Lung (tissue), 12 donors: ENCODE measurements around the gene CDH23. TPM values are rescaled to one million over a fixed set of nuclear protein-coding genes. Genes with fewer than 3 reads are reported as not detected.
"Not testable (repeated sequence)": the region's sequence is repeated elsewhere in the genome, so short reads cannot be mapped to it uniquely, and the experiment has no call there.

ENCODE experiments used
- ATAC-seq: fragments of 200-7000 bp; cut with Tn5 transposase; one replicate; pipeline ENCODE4 v1.9.1; 2020; ENCODE audit warnings: moderate number of reproducible peaks; ENCODE audit not compliant: insufficient read depth, low FRiP score
- DNase-seq, 3 donors: peaks; one replicate each; pipeline ENCODE4 v3.0.0-alpha.2; 2013 to 2017
- H3K27ac ChIP-seq, 2 donors: one replicate each; pipeline ENCODE4 v1.5.1; 2013; ENCODE audit warnings: mild to moderate bottlenecking in 2 of 2, moderate library complexity in 2 of 2, control low read depth in 1 of 2, inconsistent platforms in 1 of 2, low read depth in 1 of 2, low read length in 1 of 2
- H3K27me3 ChIP-seq, 3 donors: one replicate each; pipeline ENCODE4 v1.5.1; 2013; ENCODE audit warnings: low read length in 2 of 3; ENCODE audit not compliant: control insufficient read depth in 3 of 3, insufficient read depth in 3 of 3
- H3K36me3 ChIP-seq, 4 donors: one replicate each; pipeline ENCODE4 v1.5.1; 2013; ENCODE audit warnings: low read length in 4 of 4, mild to moderate bottlenecking in 1 of 4, moderate library complexity in 1 of 4; ENCODE audit not compliant: control insufficient read depth in 4 of 4, insufficient read depth in 4 of 4
- H3K4me1 ChIP-seq, 5 donors: one replicate each; pipeline ENCODE4 v1.5.1; 2013; ENCODE audit warnings: low read length in 5 of 5, mild to moderate bottlenecking in 2 of 5, moderate library complexity in 1 of 5; ENCODE audit not compliant: control insufficient read depth in 5 of 5, insufficient read depth in 5 of 5
- H3K4me3 ChIP-seq: one replicate; pipeline ENCODE4 v1.5.1; 2013; ENCODE audit warnings: mild to moderate bottlenecking, control low read depth, moderate library complexity
- H3K9ac ChIP-seq, 2 donors: one replicate each; pipeline ENCODE4 v1.5.1; 2013; ENCODE audit warnings: low read length in 2 of 2, control low read depth in 1 of 2; ENCODE audit not compliant: insufficient read depth in 1 of 2
- H3K9me3 ChIP-seq, 4 donors: one replicate each; pipeline ENCODE4 v1.5.1; 2013; ENCODE audit warnings: low read length in 3 of 4, mild to moderate bottlenecking in 1 of 4, moderate library complexity in 1 of 4; ENCODE audit not compliant: control insufficient read depth in 4 of 4, insufficient read depth in 3 of 4
- WGBS, 2 donors: extraction: QIAGEN DNeasy Blood & Tissue Kit; methylation state at CpG; one replicate each; pipeline ENCODE4 v1.1.7; 2013; 5-methylcytosine and 5-hydroxymethylcytosine counted together
- polyA plus RNA-seq, 2 donors: library from polyadenylated mRNA; stranded (reverse); fragments of 200-250 nt; gene quantifications; one replicate each; pipeline ENCODE4 v1.2.1, GENCODE V29; 2013
- total RNA-seq, 2 donors: library from RNA; depleted of rRNA in 1 of 2; stranded (reverse); fragments of >200 nt in 1 of 2; gene quantifications; one replicate each; pipeline ENCODE4 v1.2.1, GENCODE V29; 2014 to 2021
- TF ChIP-seq, protein P1 (sequence below): IDR thresholded peaks from 2 replicates; pipeline ENCODE4 v1.5.1; 2012; ENCODE audit warnings: mild to moderate bottlenecking; ENCODE audit errors: control extremely low read depth, extremely low read depth
- donor health status: control.
- donor health status: control.
- donor health status: Bipolar disorder and iron deficiency.
- donor health status: healthy.
- donor health status: DM: yes; HTN: yes; CAD: no.

The CDH23 gene
- total and polyA plus RNA-seq, 4 donors: 4.5 to 29.5 (median 6.0) TPM

DNA sequence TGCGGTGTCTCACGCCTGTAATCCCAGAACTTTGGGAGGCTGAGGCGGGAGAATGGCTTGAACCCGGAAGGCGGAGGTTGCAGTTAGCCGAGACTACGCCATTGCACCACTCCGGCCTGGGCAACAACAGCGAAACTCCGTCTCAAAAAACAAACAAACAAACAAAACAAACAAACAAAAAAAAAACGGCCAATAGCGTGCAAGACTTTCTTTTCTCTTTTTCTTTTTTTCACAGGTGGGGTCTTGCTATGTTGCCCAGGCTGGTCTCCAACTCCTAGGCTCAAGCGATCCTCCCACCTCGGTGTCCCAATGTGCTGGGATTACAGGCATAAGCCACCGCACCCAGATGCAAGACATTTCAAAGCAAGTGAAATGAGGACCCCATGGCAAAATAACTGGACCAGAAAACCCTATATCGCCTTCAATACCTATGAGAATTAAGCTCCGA lies 452.8 kb downstream of the CDH23 start:
- TF ChIP-seq, protein P1, sequence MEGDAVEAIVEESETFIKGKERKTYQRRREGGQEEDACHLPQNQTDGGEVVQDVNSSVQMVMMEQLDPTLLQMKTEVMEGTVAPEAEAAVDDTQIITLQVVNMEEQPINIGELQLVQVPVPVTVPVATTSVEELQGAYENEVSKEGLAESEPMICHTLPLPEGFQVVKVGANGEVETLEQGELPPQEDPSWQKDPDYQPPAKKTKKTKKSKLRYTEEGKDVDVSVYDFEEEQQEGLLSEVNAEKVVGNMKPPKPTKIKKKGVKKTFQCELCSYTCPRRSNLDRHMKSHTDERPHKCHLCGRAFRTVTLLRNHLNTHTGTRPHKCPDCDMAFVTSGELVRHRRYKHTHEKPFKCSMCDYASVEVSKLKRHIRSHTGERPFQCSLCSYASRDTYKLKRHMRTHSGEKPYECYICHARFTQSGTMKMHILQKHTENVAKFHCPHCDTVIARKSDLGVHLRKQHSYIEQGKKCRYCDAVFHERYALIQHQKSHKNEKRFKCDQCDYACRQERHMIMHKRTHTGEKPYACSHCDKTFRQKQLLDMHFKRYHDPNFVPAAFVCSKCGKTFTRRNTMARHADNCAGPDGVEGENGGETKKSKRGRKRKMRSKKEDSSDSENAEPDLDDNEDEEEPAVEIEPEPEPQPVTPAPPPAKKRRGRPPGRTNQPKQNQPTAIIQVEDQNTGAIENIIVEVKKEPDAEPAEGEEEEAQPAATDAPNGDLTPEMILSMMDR: no peak
- H3K36me3 ChIP-seq: peaks cover 0 to 6% (median 0%) of the 10 kb centered on the region in 4 donors
- ATAC-seq (no peak), DNase-seq (no peak)
- H3K9me3 ChIP-seq: no peaks in the 10 kb centered on the region
- H3K4me1 ChIP-seq: peaks cover 0 to 19% (median 11%) of the 10 kb centered on the region in 5 donors
- peak overlapping the region in 1 of 2 donors; percentile 65 for H3K9ac ChIP-seq
- no peaks in the 10 kb centered on the region for H3K27me3 ChIP-seq
- 89 to 92% methylated on average over 17 of the region's 17 CpGs for WGBS, 2 donors
- no peak overlapping the region for H3K27ac ChIP-seq
- H3K4me3 ChIP-seq: no peak overlapping the region

DNA sequence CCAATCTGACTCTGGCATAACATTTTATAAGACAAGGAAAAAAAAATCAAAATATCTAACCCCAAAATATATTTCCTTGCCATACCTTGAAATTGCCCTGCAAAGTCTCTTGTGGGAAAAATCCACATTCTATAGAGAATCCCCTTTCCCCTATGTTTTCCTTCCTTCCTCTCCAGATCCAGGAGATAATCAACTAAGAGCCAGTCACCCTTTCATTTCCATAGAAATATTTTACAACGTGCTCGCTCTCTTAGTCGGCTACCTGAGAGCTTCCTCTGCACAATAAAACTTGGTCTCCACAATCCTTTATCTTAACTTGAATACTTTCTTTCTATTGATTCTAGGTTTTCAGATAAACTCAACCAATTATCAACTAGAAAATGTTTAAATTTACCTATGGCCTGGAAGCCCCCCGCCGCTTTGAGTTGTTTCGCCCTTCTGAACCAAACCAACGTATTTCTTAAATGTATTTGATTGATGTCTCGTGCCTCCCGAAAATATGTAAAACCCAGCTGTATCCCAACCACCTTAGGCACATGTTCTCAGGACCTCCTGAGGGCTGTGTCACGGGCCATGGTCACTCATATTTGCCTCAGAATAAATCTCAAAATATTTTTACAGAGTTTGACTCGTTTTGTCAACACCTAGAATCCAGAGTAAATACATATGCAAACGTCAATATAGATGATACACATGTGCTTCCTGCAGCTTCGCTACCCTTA lies 453.5 kb downstream of the CDH23 start:
- DNase-seq (no peak), ATAC-seq (no peak)
- H3K36me3 ChIP-seq: peaks cover 0 to 6% (median 0%) of the 10 kb centered on the region in 4 donors
- H3K27me3 ChIP-seq: no peaks in the 10 kb centered on the region
- peaks cover 0 to 19% (median 11%) of the 10 kb centered on the region in 5 donors for H3K4me1 ChIP-seq
- TF ChIP-seq, protein P1: no peak
- peak overlapping the region; percentile 65 to 92 for H3K9ac ChIP-seq
- peak overlapping the region; percentile 90 to 100 for H3K27ac ChIP-seq
- peak overlapping the region; percentile 97 for H3K4me3 ChIP-seq
- 3 to 5% methylated on average over 13 of the region's 13 CpGs for WGBS, 2 donors
- H3K9me3 ChIP-seq: no peaks in the 10 kb centered on the region

DNA sequence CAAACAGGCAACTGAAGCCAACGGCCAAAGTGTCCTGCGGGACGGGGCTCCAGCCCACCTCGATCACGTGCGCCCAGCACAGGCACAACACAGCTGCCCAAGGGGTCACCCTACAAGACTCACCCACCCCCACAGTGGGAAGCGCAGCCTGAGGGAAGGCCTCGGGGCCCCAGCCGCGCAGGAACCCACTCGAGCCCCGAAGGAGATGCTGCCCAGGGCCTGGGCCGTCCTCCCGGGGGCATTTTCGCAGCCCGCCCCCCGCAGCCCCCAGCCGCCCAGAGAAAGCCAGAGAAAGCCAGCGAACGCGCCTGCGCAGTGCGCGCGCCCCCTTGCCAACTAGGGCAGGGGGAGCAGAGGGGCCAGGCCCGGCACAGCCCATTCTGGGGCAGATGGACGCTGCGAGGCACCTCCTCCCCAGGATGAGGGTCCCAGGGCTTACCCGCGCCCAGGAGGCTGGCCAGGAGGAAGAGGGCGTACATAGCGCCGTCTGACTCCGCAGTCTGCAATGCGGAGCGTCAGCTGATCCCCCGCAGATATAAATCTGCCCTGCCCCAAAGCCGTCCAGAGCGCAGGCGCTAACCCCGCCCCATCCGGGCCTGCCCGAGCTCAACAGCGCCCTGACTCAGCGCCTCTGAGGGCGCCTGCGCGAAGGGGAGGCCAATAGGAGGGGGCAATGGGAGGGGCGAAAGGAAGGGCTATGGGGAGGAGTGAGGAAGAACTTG lies 454.2 kb downstream of the CDH23 start, which contains the start of gene PSAP:
PSAP (minus strand) TSS at position 509 of the 722 bp plus-strand sequence; CDS start at position 479, 30 bp downstream.
- 0% methylated on average over 41 to 49 of the region's 49 CpGs for WGBS, 2 donors
- peaks cover 0 to 6% (median 0%) of the 10 kb centered on the region in 4 donors for H3K36me3 ChIP-seq
- peaks cover 0 to 15% (median 11%) of the 10 kb centered on the region in 5 donors for H3K4me1 ChIP-seq
- peak within 1 kb of the TSS; percentile 97 for H3K4me3 ChIP-seq
- H3K9ac ChIP-seq: peak within 1 kb of the TSS; percentile 65 to 92
- peak; percentile 98 to 99 (median 99) for DNase-seq
- peak within 1 kb of the TSS; percentile 90 to 100 for H3K27ac ChIP-seq
- no peaks in the 10 kb centered on the region for H3K9me3 ChIP-seq
- TF ChIP-seq, protein P1: no peak
- ATAC-seq: peak; percentile 96
- no peaks in the 10 kb centered on the region for H3K27me3 ChIP-seq

DNA sequence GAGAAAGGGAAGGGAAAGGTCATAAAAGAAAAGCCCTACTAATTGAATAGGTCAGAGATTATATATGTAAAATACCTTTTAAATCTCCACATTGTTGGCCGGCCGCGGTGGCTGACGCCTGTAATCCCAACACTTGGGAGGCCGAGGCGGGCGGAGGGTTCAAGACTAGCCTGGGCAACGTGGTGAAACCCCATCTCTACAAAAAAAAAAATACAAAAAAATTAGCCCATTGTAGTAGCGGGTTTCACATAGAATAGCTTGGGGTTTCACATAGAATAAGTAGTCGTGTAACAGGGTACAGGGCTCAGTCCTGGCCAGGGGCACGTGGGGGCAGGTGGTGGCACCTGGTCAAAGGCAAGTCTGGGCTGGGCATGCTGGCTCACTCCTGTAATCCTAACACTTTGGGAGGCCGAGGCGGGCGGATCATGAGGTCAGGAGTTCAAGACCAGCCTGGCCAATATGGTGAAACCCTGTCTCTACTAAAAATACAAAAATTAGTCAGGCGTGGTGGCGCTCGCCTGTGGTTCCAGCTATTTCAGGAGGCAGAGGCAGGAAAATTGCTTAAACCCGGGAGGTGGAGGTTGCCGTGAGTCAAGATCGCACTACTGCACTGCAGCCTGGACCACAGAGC lies 454.9 kb downstream of the CDH23 start:
- WGBS, 2 donors: 40 to 49% methylated on average over 20 of the region's 20 CpGs
- Histone ChIP-seq H3K4me1 (peaks cover 0 to 14% (median 11%) of the 10 kb centered on the region in 5 donors), H3K9ac (peak overlapping the region in 1 of 2 donors; percentile 49), H3K27ac (peak overlapping the region; percentile 74 to 86)
- not testable (repeated sequence) for H3K36me3 ChIP-seq, H3K9me3 ChIP-seq, H3K27me3 ChIP-seq, ATAC-seq, H3K4me3 ChIP-seq, DNase-seq
